GM12878 (cell line): ENCODE measurements around the gene TULP4. TPM values are rescaled to one million over a fixed set of nuclear protein-coding genes. Genes with fewer than 3 reads are reported as not detected.
A peak's percentile ranks its signal among the peaks of the same experiment; 100 is the strongest.

Source experiments
- ATAC-seq: fragments of 200-7000 bp; cut with Tn5 transposase; 3 replicates; pipeline ENCODE4 v1.9.1; 2020; ENCODE audit warnings: mild to moderate bottlenecking, moderate library complexity
- BruUV-seq: library from RNA; stranded (reverse); fragments of 400-500 nt; replicated peaks from 2 replicates; lab custom pipeline; 2021; lab: Mats Ljungman, UMichigan
- CTCF ChIA-PET: fragments of 300-600 bp; sonication (Branson Sonifier 250); formaldehyde crosslinking; extraction: SDS; loops from one replicate; lab custom pipeline; 2021; ENCODE audit warnings: inconsistent platforms; lab: Yijun Ruan, JAX
- POLR2A ChIA-PET: fragments of 350-600 bp; formaldehyde crosslinking; extraction: SDS; loops from one replicate; lab custom pipeline; 2021; ENCODE audit warnings: inconsistent platforms; lab: Charles Lee
- RAD21 ChIA-PET: fragments of 300-600 bp; sonication (Branson Sonifier 250); formaldehyde crosslinking; loops from one replicate; lab custom pipeline; 2023; ENCODE audit warnings: antibody characterized with exemption; ENCODE audit not compliant: unreplicated experiment; lab: Charles Lee
- SMC1A ChIA-PET: fragments of 300-600 bp; sonication (Branson Sonifier 250); formaldehyde crosslinking; loops from one replicate; lab custom pipeline; 2023; ENCODE audit not compliant: unreplicated experiment, uncharacterized antibody; lab: Charles Lee
- DNase-seq: peaks from one replicate; pipeline ENCODE4 v3.0.0-alpha.2; 2011; ENCODE audit warnings: low read depth, low spot score
- FAIRE-seq: peaks from 3 replicates; lab custom pipeline; 2011; peaks lifted over from hg19 to GRCh38; lab: Jason Lieb, UNC
- H2AFZ ChIP-seq: 2 replicates; pipeline ENCODE4 v1.6.0; 2011; ENCODE audit warnings: low read depth, low read length, control low read depth; ENCODE audit not compliant: control insufficient read depth
- H3K27ac ChIP-seq: 2 replicates; pipeline ENCODE4 v1.5.1; 2011; ENCODE audit warnings: control low read depth; ENCODE audit not compliant: control insufficient read depth, insufficient read depth
- H3K27me3 ChIP-seq, 2 experiments: replicated peaks in 1 of 2; 2 replicates each; pipeline versions ENCODE4 v1.6.0 to v1.6.1; 2011; ENCODE audit warnings: low read length in 1 of 2; ENCODE audit not compliant: control insufficient read depth in 2 of 2, insufficient read depth in 2 of 2
- H3K36me3 ChIP-seq, 2 experiments: 2 replicates each; pipeline ENCODE4 v1.5.1; 2011; ENCODE audit warnings: low read length in 1 of 2; ENCODE audit not compliant: control insufficient read depth in 2 of 2, insufficient read depth in 2 of 2
- H3K4me1 ChIP-seq: 2 replicates; pipeline ENCODE4 v1.6.1; 2011; ENCODE audit warnings: mild to moderate bottlenecking, low read length, moderate library complexity, mixed read lengths; ENCODE audit not compliant: control insufficient read depth, insufficient read depth
- H3K4me2 ChIP-seq: 2 replicates; pipeline ENCODE4 v1.6.0; 2011; ENCODE audit warnings: control low read depth; ENCODE audit not compliant: control insufficient read depth, insufficient read depth
- H3K4me3 ChIP-seq: fragments of 200-600 bp; sonication (generic); 2 replicates; pipeline ENCODE4 v1.5.1; 2016
- H3K79me2 ChIP-seq: 2 replicates; pipeline ENCODE4 v1.6.0; 2011; ENCODE audit warnings: low read length; ENCODE audit not compliant: control insufficient read depth, insufficient read depth
- H3K9ac ChIP-seq: 2 replicates; pipeline ENCODE4 v1.8.0; 2011; ENCODE audit warnings: low read length, control low read depth, mixed read lengths; ENCODE audit not compliant: control insufficient read depth, insufficient read depth
- H3K9me3 ChIP-seq: replicated peaks from 3 replicates; pipeline ENCODE4 v1.5.1; 2011; ENCODE audit warnings: mild to moderate bottlenecking, low read length; ENCODE audit not compliant: control insufficient read depth, insufficient read depth
- H4K20me1 ChIP-seq: 2 replicates; pipeline ENCODE4 v1.6.0; 2011; ENCODE audit not compliant: control insufficient read depth, insufficient read depth
- BHLHE40 ChIP-seq, 2 experiments: fragments of 450-650 bp in 1 of 2; IDR thresholded peaks; 2 replicates each; pipeline ENCODE4 v1.6.1; 2011 to 2017; ENCODE audit warnings: low read depth in 2 of 2, borderline replicate concordance in 1 of 2, improper control_type of control experiment in 1 of 2, low read length in 1 of 2, mild to moderate bottlenecking in 1 of 2
- BRCA1 ChIP-seq: IDR thresholded peaks from 2 replicates; pipeline ENCODE4 v1.6.1; 2011; ENCODE audit warnings: low read depth, low read length, improper control_type of control experiment
- JUNB ChIP-seq: IDR thresholded peaks from 2 replicates; pipeline ENCODE4 v1.6.1; 2016; ENCODE audit warnings: antibody characterized with exemption, mild to moderate bottlenecking
- MTA2 ChIP-seq: fragments of 450-650 bp; IDR thresholded peaks from 2 replicates; pipeline ENCODE4 v1.6.1; 2016; ENCODE audit warnings: low read depth, mild to moderate bottlenecking, moderate library complexity
- POU2F2 ChIP-seq: IDR thresholded peaks from 3 replicates; pipeline ENCODE4 v1.6.1; 2011; ENCODE audit warnings: low read depth, mild to moderate bottlenecking, low read length, borderline replicate concordance
- RUNX3 ChIP-seq: IDR thresholded peaks from 2 replicates; pipeline ENCODE4 v1.6.1; 2012; ENCODE audit warnings: low read length, inconsistent platforms
- SIN3A ChIP-seq: IDR thresholded peaks from 2 replicates; pipeline ENCODE4 v1.6.1; 2012; ENCODE audit warnings: low read depth, low read length, improper control_type of control experiment
- TCF12 ChIP-seq: IDR thresholded peaks from 2 replicates; pipeline ENCODE4 v1.6.1; 2011; ENCODE audit warnings: low read depth, mild to moderate bottlenecking, low read length
- WGBS: methylation state at CpG from one replicate; pipeline ENCODE4 v1.1.6; 2016; ENCODE audit warnings: low lambda C conversion rate; ENCODE audit not compliant: insufficient replicate concordance, insufficient coverage; ENCODE audit errors: missing lambda C conversion rate; 5-methylcytosine and 5-hydroxymethylcytosine counted together
- in situ Hi-C: fragments of 300-500 bp; cut with MboI; formaldehyde crosslinking; loops from 9 replicates; pipeline ENCODE4 v1.14.3; 2018; ENCODE audit warnings: mixed read lengths
- intact Hi-C: fragments of 100-400 bp; cut with micrococcal nuclease; formaldehyde crosslinking; loops from one replicate; pipeline ENCODE4 v1.14.2; 2022; ENCODE audit not compliant: unreplicated experiment
- polyA plus RNA-seq, 11 experiments: library from polyadenylated mRNA; depleted of rRNA in 4 of 11; unstranded in 6 of 11; stranded (reverse) in 5 of 11; fragments of >200 nt; fragmentation: Nextera tagmentation in 4 of 11; fragmentation: Illumina TruSeq in 1 of 11; extraction: Ambion mirVana in 4 of 11; extraction: Trizol in 1 of 11; gene quantifications; 1 replicate in 1 of 11; 2 replicates in 10 of 11; pipeline versions ENCODE4 v1.2.1 to v1.2.3, GENCODE V29; 2011 to 2016; ENCODE audit warnings: inconsistent platforms in 2 of 11, missing spikeins in 2 of 11, low read depth in 1 of 11
- total RNA-seq, 4 experiments: library from RNA; depleted of rRNA in 3 of 4; stranded (reverse); fragments of >200 nt in 3 of 4; fragmentation: Illumina TruSeq in 1 of 4; extraction: Trizol in 1 of 4; gene quantifications; 2 replicates each; pipeline versions ENCODE4 v1.2.1 to v1.2.3, GENCODE V29; 2013 to 2021
- TF ChIP-seq, protein P1 (sequence below): fragments of 450-650 bp; IDR thresholded peaks from 2 replicates; pipeline ENCODE4 v1.6.1; 2017; ENCODE audit warnings: low read depth, mild to moderate bottlenecking, moderate library complexity
- TF ChIP-seq, protein P2 (sequence below): fragments of 450-650 bp; IDR thresholded peaks from 2 replicates; pipeline ENCODE4 v1.6.1; 2016; ENCODE audit warnings: mild to moderate bottlenecking
- TF ChIP-seq, protein P3 (sequence below): IDR thresholded peaks from 2 replicates; pipeline ENCODE4 v1.6.1; 2012; ENCODE audit warnings: low read length, inconsistent platforms

The TULP4 gene
- total and polyA plus RNA-seq, 10 of the 15 experiments (the other 5 are each of a cell fraction or from before 2014, with no cell fraction given), result 0.73 to 31.8 (median 14.0) TPM

DNA sequence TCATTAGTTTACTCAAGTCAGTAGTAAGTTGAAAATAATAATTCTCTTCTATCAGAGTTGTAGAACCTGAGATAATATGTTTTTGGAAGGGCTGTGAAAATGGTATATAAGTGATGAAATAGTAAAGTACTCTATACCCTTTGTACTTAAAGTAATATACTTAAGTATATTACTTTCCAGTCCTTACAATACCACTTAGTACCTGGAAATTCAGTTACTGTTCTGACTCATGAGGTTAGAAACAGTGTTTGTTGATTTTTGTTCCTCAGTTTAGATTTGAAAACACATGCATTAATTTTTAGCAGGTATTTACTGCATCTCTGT, 10.1 kb downstream of the TULP4 start:
- Histone ChIP-seq H3K9ac (no peak overlapping the region), H2AFZ (no peak overlapping the region), H3K4me2 (peak overlapping the region; percentile 43), H4K20me1 (no peaks in the 10 kb centered on the region), H3K36me3 (no peaks in the 10 kb centered on the region), H3K27ac (peak overlapping the region; percentile 2; the same call in 1 of the 2 replicates), H3K27me3 (no peaks in the 10 kb centered on the region), H3K79me2 (peaks cover 21% of the 10 kb centered on the region), H3K9me3 (no peaks in the 10 kb centered on the region), H3K4me3 (no peak overlapping the region), H3K4me1 (peaks cover 28% of the 10 kb centered on the region)
- ChIA-PET CTCF (no interaction called here), SMC1A (interaction anchor here (0.5 to 2.5 kb wide), 5 partner anchors 12 to 108 kb away, joined by 3 to 7 read pairs (median 5); no protein-coding TSS in a partner anchor), RAD21 (interaction anchor here (1.5 kb wide), 1 partner anchor 39 kb away, joined by 3 read pairs; no protein-coding TSS in a partner anchor), POLR2A (no interaction called here)
- TF ChIP-seq BRCA1 (no peak), JUNB (peak; percentile 31; the same call in 1 of the 2 replicates)
- BruUV-seq, result no TSS peak
- ATAC-seq (no peak), FAIRE-seq (no peak), DNase-seq (no peak)
- in situ Hi-C loops, result no loop called here
- intact Hi-C loops, result loop anchor here (2.0 kb wide), 1 partner anchor 154 kb away; no protein-coding TSS in a partner anchor

DNA sequence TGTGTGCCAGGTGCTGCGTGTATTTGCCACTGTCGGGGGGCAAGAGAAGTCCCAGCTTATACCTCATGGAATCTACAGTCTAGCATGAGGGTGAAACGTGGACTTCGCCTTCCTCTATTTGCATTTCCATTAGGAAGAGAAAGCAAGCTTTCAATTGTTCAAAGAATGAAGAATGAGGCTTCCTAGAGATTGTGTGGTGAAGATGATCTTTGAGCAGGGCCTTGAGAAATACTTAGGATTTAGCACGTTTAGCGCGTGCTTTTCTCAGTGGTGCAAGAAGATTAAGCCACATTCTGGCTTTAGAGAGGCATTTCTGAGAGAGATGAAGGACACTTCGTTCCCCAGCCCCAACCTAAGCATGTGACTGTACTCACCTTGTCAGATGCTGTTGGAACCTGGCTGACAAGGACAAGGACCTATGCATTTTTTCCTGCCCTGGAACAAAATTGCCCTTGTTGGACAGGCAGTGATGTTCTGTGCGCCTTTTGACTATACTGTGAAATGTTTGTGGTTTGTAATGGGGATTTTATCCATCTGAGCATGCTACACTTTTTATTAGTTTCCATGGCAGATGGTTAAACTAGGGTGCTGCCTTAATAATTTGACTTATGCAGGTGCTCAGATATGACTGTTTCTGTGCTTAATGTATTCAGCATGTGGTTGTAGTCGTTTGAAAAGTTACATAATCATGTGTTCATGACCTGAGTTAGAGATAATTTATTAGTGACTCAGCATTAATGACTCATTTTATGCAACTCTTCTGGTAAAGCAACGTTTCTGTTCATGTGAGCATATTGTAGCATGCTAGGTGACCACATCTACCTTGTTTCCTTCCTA, 10.7 kb downstream of the TULP4 start:
- POLR2A ChIA-PET, result interaction anchor here (1.2 to 1.5 kb wide), 2 partner anchors 32 to 78 kb away, joined by 4 read pairs; no protein-coding TSS in a partner anchor
- H3K79me2 ChIP-seq, result peaks cover 21% of the 10 kb centered on the region
- FAIRE-seq, result peak; percentile 62
- peak in 1 of 2 experiments; percentile 76; a peak in 2 of 4 replicates for TF ChIP-seq BHLHE40 (IDR thresholded peaks at IDR 0.05; ENCODE audit: borderline replicate concordance in 1 of 2, low read depth in 2 of 2, low read length in 1 of 2)
- TF ChIP-seq MTA2, result peak; percentile 86
- TF ChIP-seq TCF12, result 0 out of 2 replicates have a peak, but pooled peaks have one; percentile 15
- no peak for TF ChIP-seq SIN3A
- TF ChIP-seq, protein P1, sequence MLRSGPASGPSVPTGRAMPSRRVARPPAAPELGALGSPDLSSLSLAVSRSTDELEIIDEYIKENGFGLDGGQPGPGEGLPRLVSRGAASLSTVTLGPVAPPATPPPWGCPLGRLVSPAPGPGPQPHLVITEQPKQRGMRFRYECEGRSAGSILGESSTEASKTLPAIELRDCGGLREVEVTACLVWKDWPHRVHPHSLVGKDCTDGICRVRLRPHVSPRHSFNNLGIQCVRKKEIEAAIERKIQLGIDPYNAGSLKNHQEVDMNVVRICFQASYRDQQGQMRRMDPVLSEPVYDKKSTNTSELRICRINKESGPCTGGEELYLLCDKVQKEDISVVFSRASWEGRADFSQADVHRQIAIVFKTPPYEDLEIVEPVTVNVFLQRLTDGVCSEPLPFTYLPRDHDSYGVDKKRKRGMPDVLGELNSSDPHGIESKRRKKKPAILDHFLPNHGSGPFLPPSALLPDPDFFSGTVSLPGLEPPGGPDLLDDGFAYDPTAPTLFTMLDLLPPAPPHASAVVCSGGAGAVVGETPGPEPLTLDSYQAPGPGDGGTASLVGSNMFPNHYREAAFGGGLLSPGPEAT, result peak; percentile 46; the same call in 1 of the 2 replicates
- TF ChIP-seq, protein P2, sequence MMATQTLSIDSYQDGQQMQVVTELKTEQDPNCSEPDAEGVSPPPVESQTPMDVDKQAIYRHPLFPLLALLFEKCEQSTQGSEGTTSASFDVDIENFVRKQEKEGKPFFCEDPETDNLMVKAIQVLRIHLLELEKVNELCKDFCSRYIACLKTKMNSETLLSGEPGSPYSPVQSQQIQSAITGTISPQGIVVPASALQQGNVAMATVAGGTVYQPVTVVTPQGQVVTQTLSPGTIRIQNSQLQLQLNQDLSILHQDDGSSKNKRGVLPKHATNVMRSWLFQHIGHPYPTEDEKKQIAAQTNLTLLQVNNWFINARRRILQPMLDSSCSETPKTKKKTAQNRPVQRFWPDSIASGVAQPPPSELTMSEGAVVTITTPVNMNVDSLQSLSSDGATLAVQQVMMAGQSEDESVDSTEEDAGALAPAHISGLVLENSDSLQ, result 0 out of 2 replicates have a peak, but pooled peaks have one; percentile 8
- TF ChIP-seq, protein P3, sequence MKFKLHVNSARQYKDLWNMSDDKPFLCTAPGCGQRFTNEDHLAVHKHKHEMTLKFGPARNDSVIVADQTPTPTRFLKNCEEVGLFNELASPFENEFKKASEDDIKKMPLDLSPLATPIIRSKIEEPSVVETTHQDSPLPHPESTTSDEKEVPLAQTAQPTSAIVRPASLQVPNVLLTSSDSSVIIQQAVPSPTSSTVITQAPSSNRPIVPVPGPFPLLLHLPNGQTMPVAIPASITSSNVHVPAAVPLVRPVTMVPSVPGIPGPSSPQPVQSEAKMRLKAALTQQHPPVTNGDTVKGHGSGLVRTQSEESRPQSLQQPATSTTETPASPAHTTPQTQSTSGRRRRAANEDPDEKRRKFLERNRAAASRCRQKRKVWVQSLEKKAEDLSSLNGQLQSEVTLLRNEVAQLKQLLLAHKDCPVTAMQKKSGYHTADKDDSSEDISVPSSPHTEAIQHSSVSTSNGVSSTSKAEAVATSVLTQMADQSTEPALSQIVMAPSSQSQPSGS, result peak; percentile 56; the same call in 1 of the 2 replicates
- TF ChIP-seq POU2F2, result peak; percentile 59; the same call in 1 of the 3 replicates
- peak; percentile 77 for TF ChIP-seq RUNX3

More for the DNA sequence above, 10.7 kb downstream of the TULP4 start:
- Histone ChIP-seq H3K27ac (peak overlapping the region; percentile 2), H3K4me1 (peaks cover 31% of the 10 kb centered on the region), H3K4me3 (no peak overlapping the region; the same call in 1 of the 2 replicates), H3K4me2 (peak overlapping the region; percentile 43), H2AFZ (no peak overlapping the region), H3K9ac (no peak overlapping the region), H3K36me3 (no peaks in the 10 kb centered on the region), H3K27me3 (no peaks in the 10 kb centered on the region), H4K20me1 (no peaks in the 10 kb centered on the region), H3K9me3 (no peaks in the 10 kb centered on the region)
- intact Hi-C loops, result loop anchor here (2.0 kb wide), 1 partner anchor 154 kb away; no protein-coding TSS in a partner anchor
- SMC1A ChIA-PET, result interaction anchor here (0.5 to 2.5 kb wide), 12 partner anchors 11 to 116 kb away, joined by 3 to 7 read pairs (median 3); no protein-coding TSS in a partner anchor
- in situ Hi-C loops, result no loop called here
- CTCF ChIA-PET, result interaction anchor here (1.0 to 1.6 kb wide), 2 partner anchors 11 to 102 kb away, joined by 4 read pairs; no protein-coding TSS in a partner anchor
- WGBS, result 55% methylated on average over 11 of the region's 11 CpGs
- DNase-seq (peak; percentile 45), ATAC-seq (peak; percentile 87)
- RAD21 ChIA-PET, result interaction anchor here (0.8 to 3.0 kb wide), 3 partner anchors 35 to 90 kb away, joined by 3 to 17 read pairs (median 3); no protein-coding TSS in a partner anchor
- no TSS peak for BruUV-seq
